HG03558 (cell line): ENCODE measurements around the gene RGPD3.

Experiments used
- ATAC-seq: cut with Tn5 transposase; IDR thresholded peaks from one replicate; pipeline ENCODE4 v1.9.1; 2021; ENCODE audit warnings: moderate number of reproducible peaks; ENCODE audit not compliant: unreplicated experiment; ENCODE audit errors: extremely low read depth

Gene RGPD3

DNA sequence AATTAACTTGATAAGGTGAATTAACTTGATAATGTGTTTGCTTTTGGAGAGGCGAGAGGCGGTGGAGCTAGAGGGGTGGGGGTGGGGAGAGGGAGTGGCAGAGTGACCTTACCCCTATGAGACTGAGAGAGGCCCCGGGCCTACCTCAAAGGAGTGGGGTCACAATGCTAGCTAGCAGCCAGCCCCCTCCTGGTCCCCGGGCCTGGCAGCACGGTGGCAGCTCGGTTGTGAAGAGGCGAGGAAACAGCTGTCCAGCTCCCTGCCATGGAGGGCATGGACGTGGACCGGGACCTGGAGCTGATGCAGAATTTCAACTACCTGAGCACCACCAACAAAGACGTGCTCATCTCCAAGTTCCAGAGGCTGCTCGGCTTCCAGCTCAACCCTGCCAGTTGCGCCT lies 123.9 kb downstream of the RGPD3 start:
- no peak for ATAC-seq

DNA sequence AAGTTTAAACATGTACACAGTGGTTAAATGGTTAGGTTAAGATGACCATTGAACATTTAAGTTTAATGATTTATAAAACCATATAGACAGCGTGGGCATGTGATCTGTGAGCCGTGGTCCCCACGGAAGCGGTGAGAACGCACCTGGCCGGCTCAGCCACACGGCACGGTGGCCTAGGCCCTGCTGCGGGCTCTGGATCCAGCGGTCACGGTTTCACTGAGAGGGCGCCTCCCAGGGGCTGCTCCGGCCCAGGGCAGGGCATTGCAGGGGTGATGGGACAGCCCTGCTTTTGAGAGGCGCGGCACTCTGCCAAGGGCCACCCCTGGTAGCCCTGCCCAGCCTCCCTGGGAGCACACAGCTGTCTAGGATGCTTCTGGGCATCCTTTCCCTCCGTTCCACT lies 124.9 kb downstream of the RGPD3 start:
- ATAC-seq: no peak

DNA sequence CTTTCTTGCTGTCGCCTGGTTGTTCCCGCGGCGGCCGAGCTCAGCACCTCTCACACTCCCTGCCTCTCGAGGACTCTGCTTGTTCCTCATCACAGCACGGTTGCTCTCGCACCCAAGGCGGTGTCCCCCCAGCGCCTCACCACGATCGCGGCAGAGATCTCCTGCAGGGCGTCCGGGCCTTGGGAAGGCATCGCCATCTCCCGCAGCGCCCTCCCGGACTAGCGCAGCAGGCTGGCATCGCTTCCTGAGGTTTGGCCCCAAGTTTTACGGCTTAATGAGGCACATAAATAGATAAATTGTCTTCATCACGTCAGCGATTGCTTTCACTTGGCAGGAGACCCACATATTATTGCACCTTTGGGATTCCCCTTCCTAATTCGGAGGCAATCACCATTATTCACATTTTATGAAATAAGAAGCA lies 125.4 kb downstream of the RGPD3 start:
- no peak for ATAC-seq

DNA sequence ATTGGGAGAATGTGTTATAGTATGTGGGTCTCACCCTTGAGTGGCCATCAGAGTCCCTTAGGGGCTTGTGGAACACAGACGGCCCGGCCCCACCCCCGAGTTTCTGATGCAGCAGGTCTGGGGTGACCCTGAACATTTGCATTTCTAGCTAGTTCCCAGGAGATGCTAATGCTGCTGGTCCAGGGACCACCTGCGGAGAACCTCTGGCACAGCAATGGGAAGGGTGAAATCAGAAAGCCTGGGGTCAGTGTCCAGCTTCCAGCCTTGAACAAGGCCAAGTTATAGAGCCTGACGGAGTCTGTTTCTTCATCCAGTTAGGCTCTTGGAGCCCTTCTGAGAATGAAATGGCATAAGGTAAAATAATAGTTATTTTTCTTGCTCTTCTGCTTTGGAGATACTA lies 126.5 kb downstream of the RGPD3 start:
- ATAC-seq: no peak
